PFSK-1 (cell line): ENCODE measurements around the gene DCC.

Experiments used
- POLR2AphosphoS5 ChIP-seq: IDR thresholded peaks from 2 replicates; pipeline ENCODE4 v1.6.1; 2012; ENCODE audit warnings: low read depth, mild to moderate bottlenecking, control low read depth, low read length, moderate library complexity
- REST ChIP-seq, 2 experiments: IDR thresholded peaks; 2 replicates each; pipeline versions ENCODE4 v1.6.1 to v1.8.0; 2011 to 2012; ENCODE audit warnings: low read depth in 2 of 2, low read length in 2 of 2, control low read depth in 1 of 2, inconsistent platforms in 1 of 2, mild to moderate bottlenecking in 1 of 2, moderate library complexity in 1 of 2; ENCODE audit not compliant: insufficient read depth in 1 of 2
- SIN3A ChIP-seq: IDR thresholded peaks from 2 replicates; pipeline ENCODE4 v1.6.1; 2012; ENCODE audit warnings: mild to moderate bottlenecking, low read length, moderate library complexity, borderline replicate concordance; ENCODE audit not compliant: insufficient read depth
- TAF1 ChIP-seq: IDR thresholded peaks from 2 replicates; pipeline ENCODE4 v1.6.1; 2012; ENCODE audit warnings: low read length, control low read depth, borderline replicate concordance; ENCODE audit not compliant: insufficient read depth

DNA sequence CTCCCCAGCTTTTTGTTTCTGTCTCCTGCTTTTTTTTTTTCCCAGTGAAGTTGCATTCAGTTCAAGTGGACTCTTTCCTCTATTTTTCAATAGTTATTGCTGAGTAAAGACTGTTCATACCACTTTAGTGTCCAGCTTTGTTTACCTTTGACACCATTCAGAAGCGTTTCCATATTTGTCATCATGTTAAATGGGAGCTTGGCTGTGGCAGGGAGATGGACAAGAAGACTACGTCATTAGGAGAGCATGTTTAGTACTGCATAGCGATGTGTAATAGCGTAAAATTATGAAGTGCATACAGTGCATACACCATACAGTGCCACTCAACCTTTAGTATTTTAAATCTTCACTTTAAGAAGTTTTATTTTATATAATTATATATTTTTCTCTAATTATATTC lies 655.9 kb downstream of the DCC start:
- TF ChIP-seq POLR2AphosphoS5 (no peak), REST (IDR thresholded peaks at IDR 0.05; ENCODE audit: insufficient read depth in 1 of 2, low read depth in 2 of 2, low read length in 2 of 2) (no peak), SIN3A (no peak), TAF1 (no peak)
